Measurements from ENCODE around the gene CDC45.

Gene CDC45

GRCh38 chr22:19471572-19471971 is 8.1 kb upstream of the CDC45 start:
- DNase-seq, result no peak

GRCh38 chr22:19472233-19472632 is 7.5 kb upstream of the CDC45 start:
- DNase-seq, result no peak

- DNase-seq, result no peak
Observed at GRCh38 chr22:19473578-19473977, 6.1 kb upstream of the CDC45 start.

- DNase-seq, result no peak
Observed at GRCh38 chr22:19476023-19476422, 3.7 kb upstream of the CDC45 start.

GRCh38 chr22:19477321-19478044 is 2.2 kb upstream of the CDC45 start:
- no peak for DNase-seq

GRCh38 chr22:19478045-19478900 is 1.4 kb upstream of the CDC45 start:
- no peak for DNase-seq

- peak; percentile 47 for DNase-seq
Observed at GRCh38 chr22:19478901-19479354, 792 bp upstream of the CDC45 start, which contains the start of gene UFD1. UFD1 (minus strand) TSS chr22:19479193; CDS start chr22:19479085, 108 bp downstream.

GRCh38 chr22:19480173-19480568 is 451 bp downstream of the CDC45 start:
- no peak for DNase-seq

- no peak for DNase-seq
Observed at GRCh38 chr22:19480789-19481188, 1.1 kb downstream of the CDC45 start.

GRCh38 chr22:19482297-19482696 is 2.6 kb downstream of the CDC45 start:
- no peak for DNase-seq

- no peak for DNase-seq
Observed at GRCh38 chr22:19483481-19484244, 3.9 kb downstream of the CDC45 start.

- DNase-seq, result no peak
Observed at GRCh38 chr22:19488285-19488684, 8.6 kb downstream of the CDC45 start.

- DNase-seq, result no peak
Observed at GRCh38 chr22:19488884-19489843, 9.4 kb downstream of the CDC45 start.

- DNase-seq, result no peak
Observed at GRCh38 chr22:19490628-19491230, 11.0 kb downstream of the CDC45 start.

- no peak for DNase-seq
Observed at GRCh38 chr22:19492504-19493174, 12.9 kb downstream of the CDC45 start.

GRCh38 chr22:19494001-19494560 is 14.4 kb downstream of the CDC45 start:
- no peak for DNase-seq

- no peak for DNase-seq
Observed at GRCh38 chr22:19494676-19495173, 15.0 kb downstream of the CDC45 start.

GRCh38 chr22:19495562-19496323 is 16.0 kb downstream of the CDC45 start:
- DNase-seq, result no peak

GRCh38 chr22:19496324-19496630 is 16.6 kb downstream of the CDC45 start:
- no peak for DNase-seq

GRCh38 chr22:19497245-19497644 is 17.5 kb downstream of the CDC45 start:
- no peak for DNase-seq

All from NCI-H510A (cell line).